SJCRH30 (cell line): ENCODE measurements around the gene SIK3. TPM values are rescaled to one million over a fixed set of nuclear protein-coding genes. Genes with fewer than 3 reads are reported as not detected.
"Not testable (repeated sequence)": the region's sequence is repeated elsewhere in the genome, so short reads cannot be mapped to it uniquely, and the experiment has no call there.

ENCODE experiments used
- DNase-seq, 2 experiments: peaks; one replicate each; pipeline ENCODE4 v3.0.0-alpha.2; 2015 to 2020
- H3K27ac ChIP-seq: fragments of 250-450 bp; sonication (Bioruptor Pico); 2 replicates; pipeline ENCODE4 v1.5.1; 2020; ENCODE audit warnings: mild to moderate bottlenecking, moderate library complexity
- H3K27me3 ChIP-seq: fragments of 250-450 bp; sonication (Bioruptor Pico); 2 replicates; pipeline ENCODE4 v1.5.1; 2020; ENCODE audit warnings: mild to moderate bottlenecking, moderate library complexity
- H3K36me3 ChIP-seq: fragments of 250-450 bp; sonication (Bioruptor Pico); 2 replicates; pipeline ENCODE4 v1.5.1; 2020; ENCODE audit warnings: mild to moderate bottlenecking, moderate library complexity
- H3K4me1 ChIP-seq: fragments of 250-450 bp; sonication (Bioruptor Pico); 2 replicates; pipeline ENCODE4 v1.5.1; 2020; ENCODE audit warnings: mild to moderate bottlenecking, moderate library complexity
- H3K4me3 ChIP-seq: fragments of 250-450 bp; sonication (Bioruptor Pico); 2 replicates; pipeline ENCODE4 v1.5.1; 2020; ENCODE audit warnings: mild to moderate bottlenecking, moderate library complexity
- H3K9me3 ChIP-seq: fragments of 250-450 bp; sonication (Bioruptor Pico); replicated peaks from 2 replicates; pipeline ENCODE4 v1.5.1; 2020; ENCODE audit warnings: mild to moderate bottlenecking, moderate library complexity
- total RNA-seq: library from RNA; depleted of rRNA; stranded (reverse); fragments of >200 nt; shearing (Covaris generic); gene quantifications from 2 replicates; pipeline ENCODE4 v1.2.3, GENCODE V29; 2014

Gene SIK3
- total RNA-seq, 1 experiment from 2014 or later, result 10.0 TPM

GRCh38 chr11:116821050-116821918 is 276.9 kb downstream of the SIK3 start:
- Histone ChIP-seq H3K27me3 (no peaks in the 10 kb centered on the region), H3K4me1 (no peaks in the 10 kb centered on the region), H3K27ac (no peak overlapping the region), H3K4me3 (no peak overlapping the region), H3K9me3 (no peaks in the 10 kb centered on the region), H3K36me3 (no peaks in the 10 kb centered on the region)
- DNase-seq, result no peak

DNA sequence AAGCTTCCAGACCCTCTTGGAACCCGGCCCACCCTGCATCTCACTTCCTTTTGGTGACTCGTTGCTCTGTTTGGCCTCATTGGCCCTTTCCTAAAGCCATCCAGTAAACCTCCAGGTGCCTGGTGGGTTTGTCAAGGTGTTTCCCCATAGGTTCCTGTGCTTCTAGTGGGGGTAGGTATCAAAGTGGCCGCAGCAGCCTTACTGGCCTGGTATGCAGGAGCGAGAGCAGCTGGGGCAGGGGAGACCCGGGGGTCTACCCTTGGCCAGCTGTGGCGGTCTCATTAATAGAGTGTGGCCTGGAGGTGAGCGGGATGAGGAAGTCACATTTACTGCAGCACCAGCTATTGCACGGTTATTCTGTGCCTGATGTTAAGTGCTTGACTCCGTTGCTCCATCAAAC is 279.2 kb downstream of the SIK3 start:
- Histone ChIP-seq H3K36me3 (no peaks in the 10 kb centered on the region), H3K4me3 (no peak overlapping the region), H3K4me1 (no peaks in the 10 kb centered on the region), H3K9me3 (no peaks in the 10 kb centered on the region), H3K27me3 (no peaks in the 10 kb centered on the region), H3K27ac (no peak overlapping the region)
- DNase-seq, result no peak

DNA sequence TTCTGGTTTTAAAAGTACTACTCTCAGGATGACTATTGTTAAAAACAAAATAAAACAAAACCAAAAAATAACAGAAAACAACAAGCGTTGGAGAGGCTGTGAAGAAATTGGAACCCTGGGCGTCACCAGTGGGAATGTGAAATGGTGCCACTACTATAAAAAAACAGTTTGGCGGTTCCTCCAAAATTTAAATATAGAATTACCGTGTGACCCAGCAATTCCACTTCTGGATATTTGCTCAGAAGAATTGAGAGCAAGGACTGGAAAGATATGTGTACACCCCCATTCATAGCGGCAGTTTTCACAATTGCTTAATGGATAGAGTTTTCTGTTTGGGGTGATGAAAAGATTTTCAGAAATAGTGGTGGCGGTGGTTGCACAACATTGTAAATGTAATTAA is 283.7 kb downstream of the SIK3 start:
- no peak overlapping the region for H3K27ac ChIP-seq
- no peak overlapping the region for H3K4me3 ChIP-seq
- no peaks in the 10 kb centered on the region for H3K9me3 ChIP-seq
- H3K4me1 ChIP-seq, result no peaks in the 10 kb centered on the region
- no peaks in the 10 kb centered on the region for H3K27me3 ChIP-seq
- H3K36me3 ChIP-seq, result no peaks in the 10 kb centered on the region
- no peak for DNase-seq

DNA sequence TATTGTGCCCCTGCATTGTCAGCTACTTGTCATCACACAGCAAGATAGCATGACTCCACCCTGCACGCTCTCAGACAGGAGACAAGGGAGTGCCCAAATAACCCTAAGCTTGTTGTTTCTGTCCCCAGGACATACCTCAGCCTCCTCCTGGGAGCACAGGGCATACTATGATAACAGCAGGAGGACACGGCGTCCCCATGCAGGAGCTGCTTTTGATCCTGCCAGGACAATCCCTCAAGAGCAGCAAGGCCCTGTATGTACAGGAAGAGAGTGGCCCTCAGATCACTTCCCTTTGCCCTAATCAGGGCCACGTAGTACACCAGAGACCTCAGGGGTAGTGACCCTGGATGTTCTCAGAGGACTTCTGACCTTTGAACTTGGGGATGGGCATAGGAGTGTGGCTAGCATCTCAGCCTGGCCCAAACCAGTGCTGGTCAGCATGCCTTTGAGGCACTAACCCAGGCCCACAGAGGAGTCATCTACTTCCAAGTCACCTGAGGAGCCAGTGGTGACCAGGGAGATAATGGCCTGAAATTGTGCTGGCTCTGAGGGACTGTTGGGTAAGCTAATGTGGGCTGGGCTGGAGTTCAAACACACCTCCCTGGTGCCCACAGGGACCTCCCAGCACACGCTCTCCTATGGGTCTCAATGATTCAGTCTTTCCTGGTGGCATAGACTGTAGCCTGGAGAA is 284.3 kb downstream of the SIK3 start:
- H3K27ac ChIP-seq, result no peak overlapping the region
- no peaks in the 10 kb centered on the region for H3K36me3 ChIP-seq
- no peak for DNase-seq
- H3K9me3 ChIP-seq, result no peaks in the 10 kb centered on the region
- H3K27me3 ChIP-seq, result no peaks in the 10 kb centered on the region
- no peak overlapping the region for H3K4me3 ChIP-seq
- H3K4me1 ChIP-seq, result no peaks in the 10 kb centered on the region

DNA sequence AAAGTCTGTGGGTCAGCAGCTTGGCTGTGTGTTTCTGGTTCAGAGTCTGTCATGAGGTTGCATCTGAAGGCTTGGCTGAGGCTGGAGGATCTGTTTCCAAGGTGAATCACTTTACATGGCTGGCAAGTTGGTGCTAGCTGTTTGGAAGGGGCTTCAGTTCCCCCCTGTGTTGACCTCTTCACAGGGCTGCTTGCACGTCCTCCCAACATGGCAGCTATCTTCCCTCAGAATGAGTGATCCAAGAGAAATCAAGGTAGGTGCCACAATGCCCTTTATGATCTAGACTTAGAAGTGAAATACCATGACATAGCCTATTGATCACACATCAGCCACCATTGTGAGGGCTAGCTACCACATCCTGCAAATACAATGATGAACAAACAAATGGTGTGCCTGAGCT is 285.1 kb downstream of the SIK3 start:
- H3K27me3 ChIP-seq, result no peaks in the 10 kb centered on the region
- no peaks in the 10 kb centered on the region for H3K4me1 ChIP-seq
- H3K27ac ChIP-seq, result no peak overlapping the region
- H3K4me3 ChIP-seq, result no peak overlapping the region
- no peak for DNase-seq
- no peaks in the 10 kb centered on the region for H3K36me3 ChIP-seq
- H3K9me3 ChIP-seq, result no peaks in the 10 kb centered on the region

GRCh38 chr11:116812109-116812508 is 286.1 kb downstream of the SIK3 start:
- H3K4me3 ChIP-seq, result no peak overlapping the region
- no peak for DNase-seq
- no peaks in the 10 kb centered on the region for H3K36me3 ChIP-seq
- no peaks in the 10 kb centered on the region for H3K27me3 ChIP-seq
- no peaks in the 10 kb centered on the region for H3K4me1 ChIP-seq
- no peak overlapping the region for H3K27ac ChIP-seq
- H3K9me3 ChIP-seq, result no peaks in the 10 kb centered on the region

GRCh38 chr11:116811194-116811593 is 287.0 kb downstream of the SIK3 start:
- DNase-seq, result no peak
- no peak overlapping the region for H3K27ac ChIP-seq
- no peak overlapping the region for H3K4me3 ChIP-seq
- no peaks in the 10 kb centered on the region for H3K36me3 ChIP-seq
- H3K4me1 ChIP-seq, result no peaks in the 10 kb centered on the region
- H3K9me3 ChIP-seq, result no peaks in the 10 kb centered on the region
- H3K27me3 ChIP-seq, result no peaks in the 10 kb centered on the region

GRCh38 chr11:116808262-116809175 is 289.7 kb downstream of the SIK3 start:
- H3K9me3 ChIP-seq, result no peaks in the 10 kb centered on the region
- no peaks in the 10 kb centered on the region for H3K27me3 ChIP-seq
- DNase-seq, result no peak
- H3K27ac ChIP-seq, result no peak overlapping the region
- no peak overlapping the region for H3K4me3 ChIP-seq
- no peaks in the 10 kb centered on the region for H3K36me3 ChIP-seq
- no peaks in the 10 kb centered on the region for H3K4me1 ChIP-seq

DNA sequence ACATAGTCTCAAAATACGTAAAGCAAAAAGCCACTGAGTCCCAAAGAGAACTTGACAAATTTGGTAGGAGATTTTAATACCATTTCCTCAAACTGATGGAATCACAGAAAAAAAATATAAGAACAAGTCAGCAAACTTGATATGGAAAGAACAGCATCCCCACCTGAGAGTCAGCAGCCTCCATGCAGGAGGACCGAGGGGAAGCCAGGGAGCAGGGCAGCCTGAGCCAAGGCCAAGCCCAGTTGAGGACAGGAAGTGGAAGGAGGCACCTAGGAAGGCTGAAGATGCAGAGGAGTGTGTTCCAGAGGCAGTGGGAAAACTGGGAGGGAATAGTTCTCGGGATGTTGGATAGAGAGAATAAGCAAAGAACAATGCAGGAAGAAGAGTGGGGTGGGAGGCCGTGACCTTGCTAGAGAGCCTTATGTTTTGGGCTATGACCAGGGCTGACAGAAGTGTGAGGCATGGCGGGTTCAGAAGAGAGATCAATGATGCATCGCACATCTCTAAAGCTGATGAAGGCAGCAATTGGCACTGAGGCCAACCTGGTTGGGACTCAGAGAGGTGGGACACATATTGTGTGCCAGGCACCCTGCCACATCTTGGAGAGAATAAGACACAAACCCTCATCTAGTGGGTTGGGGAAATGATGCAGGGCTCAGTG is 290.5 kb downstream of the SIK3 start:
- Histone ChIP-seq H3K36me3 (no peaks in the 10 kb centered on the region), H3K4me3 (no peak overlapping the region), H3K27ac (no peak overlapping the region), H3K4me1 (no peaks in the 10 kb centered on the region), H3K9me3 (no peaks in the 10 kb centered on the region), H3K27me3 (no peaks in the 10 kb centered on the region)
- DNase-seq, result no peak

DNA sequence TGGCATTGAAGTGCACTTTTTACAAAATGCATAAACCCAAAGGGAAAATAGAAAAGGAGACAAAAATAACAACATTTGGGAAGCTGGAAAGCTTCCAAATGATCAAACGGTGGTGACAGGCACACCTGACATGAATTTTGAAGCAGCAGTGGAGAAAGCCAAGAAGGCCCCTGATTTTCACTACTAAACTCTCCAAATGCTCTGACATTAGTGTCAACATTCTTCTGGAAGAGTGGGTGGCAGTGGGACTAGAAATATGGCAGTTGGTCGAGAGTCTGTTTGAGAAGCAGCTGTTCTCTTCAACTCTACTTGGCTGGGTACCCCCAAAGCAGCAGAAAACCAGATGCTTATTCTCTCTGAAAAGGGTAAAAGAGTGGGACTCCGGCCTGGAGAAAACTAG is 294.2 kb downstream of the SIK3 start:
- H3K27ac ChIP-seq, result no peak overlapping the region
- H3K36me3 ChIP-seq, result no peaks in the 10 kb centered on the region
- H3K4me3 ChIP-seq, result no peak overlapping the region
- no peaks in the 10 kb centered on the region for H3K9me3 ChIP-seq
- H3K4me1 ChIP-seq, result no peaks in the 10 kb centered on the region
- no peaks in the 10 kb centered on the region for H3K27me3 ChIP-seq
- no peak for DNase-seq

DNA sequence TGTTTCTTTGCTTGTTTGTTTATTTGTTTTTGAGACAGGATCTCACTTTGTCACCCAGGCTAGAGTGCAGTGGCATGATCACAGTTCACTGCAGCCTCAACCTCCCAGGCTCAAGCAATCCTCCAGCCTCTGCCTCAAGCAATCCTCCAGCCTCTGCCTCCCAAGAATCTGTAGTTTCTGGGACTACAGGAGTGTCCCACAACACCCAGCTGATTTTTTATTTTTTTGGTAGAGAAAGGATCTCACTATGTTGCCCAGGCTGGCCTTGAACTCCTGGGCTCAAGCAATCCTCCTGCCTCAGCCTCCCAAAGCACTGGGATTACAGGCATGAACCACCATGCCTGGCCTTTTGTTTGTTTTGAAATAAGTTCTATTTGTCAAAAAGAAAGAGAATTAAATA is 296.6 kb downstream of the SIK3 start:
- not testable (repeated sequence) for H3K36me3 ChIP-seq, H3K4me1 ChIP-seq, DNase-seq, H3K9me3 ChIP-seq, H3K27me3 ChIP-seq, H3K4me3 ChIP-seq, H3K27ac ChIP-seq

GRCh38 chr11:116800610-116801009 is 297.6 kb downstream of the SIK3 start:
- no peaks in the 10 kb centered on the region for H3K36me3 ChIP-seq
- no peak for DNase-seq
- H3K27ac ChIP-seq, result no peak overlapping the region
- H3K9me3 ChIP-seq, result no peaks in the 10 kb centered on the region
- no peaks in the 10 kb centered on the region for H3K27me3 ChIP-seq
- H3K4me3 ChIP-seq, result no peak overlapping the region
- no peaks in the 10 kb centered on the region for H3K4me1 ChIP-seq

GRCh38 chr11:116798368-116798767 is 299.9 kb downstream of the SIK3 start:
- H3K27me3 ChIP-seq, result no peaks in the 10 kb centered on the region
- H3K4me1 ChIP-seq, result no peaks in the 10 kb centered on the region
- H3K9me3 ChIP-seq, result no peaks in the 10 kb centered on the region
- no peaks in the 10 kb centered on the region for H3K36me3 ChIP-seq
- H3K27ac ChIP-seq, result no peak overlapping the region
- DNase-seq, result no peak
- no peak overlapping the region for H3K4me3 ChIP-seq

GRCh38 chr11:116797816-116798215 is 300.4 kb downstream of the SIK3 start:
- H3K4me1 ChIP-seq, result no peaks in the 10 kb centered on the region
- no peak for DNase-seq
- no peak overlapping the region for H3K27ac ChIP-seq
- H3K27me3 ChIP-seq, result no peaks in the 10 kb centered on the region
- H3K4me3 ChIP-seq, result no peak overlapping the region
- no peaks in the 10 kb centered on the region for H3K36me3 ChIP-seq
- no peaks in the 10 kb centered on the region for H3K9me3 ChIP-seq
